OCI-LY7 (cell line): Measurements from ENCODE around the gene NOP9.

Experiments
- CTCF ChIP-seq: fragments of 200-600 bp; sonication (generic); conservative IDR thresholded peaks from 2 replicates; pipeline ENCODE4 v1.5.1; 2014; ENCODE audit warnings: mild to moderate bottlenecking, antibody characterized with exemption, low read length, moderate library complexity, mixed read lengths
- EZH2phosphoT487 ChIP-seq: fragments of 200-600 bp; sonication (generic); IDR thresholded peaks from 2 replicates; pipeline ENCODE4 v1.6.1; 2018; ENCODE audit warnings: low read depth, borderline replicate concordance, mild to moderate bottlenecking, mixed run types, antibody characterized with exemption, low read length, moderate library complexity, mixed read lengths

GRCh38 chr14:24314377-24315193 lies 14.9 kb downstream of the NOP9 start:
- TF ChIP-seq CTCF: no peak
- TF ChIP-seq EZH2phosphoT487: no peak
